Choroid plexus epithelial cell (primary cell): Measurements from ENCODE around the gene ADCYAP1R1.

Experiments
- DNase-seq: peaks from one replicate; pipeline ENCODE4 v3.0.0-alpha.2; 2010; ENCODE audit warnings: low read depth
- H3K4me3 ChIP-seq: 2 replicates; pipeline ENCODE4 v1.5.1; 2011; ENCODE audit warnings: low read depth, mild to moderate bottlenecking, control low read depth, low read length, moderate library complexity
- TF ChIP-seq, protein P1 (sequence below): conservative IDR thresholded peaks from 2 replicates; pipeline ENCODE4 v1.5.1; 2011; ENCODE audit warnings: low read depth, mild to moderate bottlenecking, control low read depth, inconsistent platforms, low read length, moderate library complexity

Gene ADCYAP1R1

DNA sequence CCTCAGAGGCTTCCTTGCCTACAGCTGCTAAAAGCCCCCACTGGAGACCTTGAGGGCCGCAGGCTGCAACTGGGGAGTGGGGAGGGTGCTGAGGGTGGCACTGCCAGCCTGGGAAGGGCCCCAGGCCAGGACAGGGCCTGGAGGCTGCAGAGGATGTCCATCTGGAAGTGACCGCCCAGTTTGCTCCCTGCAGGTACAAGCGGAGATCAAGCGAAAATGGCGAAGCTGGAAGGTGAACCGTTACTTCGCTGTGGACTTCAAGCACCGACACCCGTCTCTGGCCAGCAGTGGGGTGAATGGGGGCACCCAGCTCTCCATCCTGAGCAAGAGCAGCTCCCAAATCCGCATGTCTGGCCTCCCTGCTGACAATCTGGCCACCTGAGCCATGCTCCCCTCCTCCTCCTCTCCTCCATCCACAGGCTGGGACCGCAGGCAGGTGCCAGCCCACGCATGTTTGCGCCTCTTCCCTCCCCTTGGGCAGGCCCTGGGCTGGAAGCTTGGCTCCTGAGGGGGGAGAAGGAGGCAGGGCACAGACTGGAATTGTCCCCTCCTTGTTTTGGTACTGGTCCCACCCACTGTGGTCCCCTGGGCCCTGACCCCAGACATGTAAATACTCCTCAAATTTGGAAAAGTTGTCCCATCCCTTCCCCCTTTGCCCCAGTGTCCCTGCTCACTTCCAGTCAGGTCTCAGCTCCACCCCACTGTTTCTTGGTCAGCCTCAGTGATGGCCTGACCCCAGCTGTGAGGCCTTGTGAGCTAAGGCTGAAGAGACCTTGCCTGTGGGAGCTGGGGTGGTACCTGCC lies 54.4 kb downstream of the ADCYAP1R1 start:
- H3K4me3 ChIP-seq = no peak overlapping the region
- TF ChIP-seq, protein P1, sequence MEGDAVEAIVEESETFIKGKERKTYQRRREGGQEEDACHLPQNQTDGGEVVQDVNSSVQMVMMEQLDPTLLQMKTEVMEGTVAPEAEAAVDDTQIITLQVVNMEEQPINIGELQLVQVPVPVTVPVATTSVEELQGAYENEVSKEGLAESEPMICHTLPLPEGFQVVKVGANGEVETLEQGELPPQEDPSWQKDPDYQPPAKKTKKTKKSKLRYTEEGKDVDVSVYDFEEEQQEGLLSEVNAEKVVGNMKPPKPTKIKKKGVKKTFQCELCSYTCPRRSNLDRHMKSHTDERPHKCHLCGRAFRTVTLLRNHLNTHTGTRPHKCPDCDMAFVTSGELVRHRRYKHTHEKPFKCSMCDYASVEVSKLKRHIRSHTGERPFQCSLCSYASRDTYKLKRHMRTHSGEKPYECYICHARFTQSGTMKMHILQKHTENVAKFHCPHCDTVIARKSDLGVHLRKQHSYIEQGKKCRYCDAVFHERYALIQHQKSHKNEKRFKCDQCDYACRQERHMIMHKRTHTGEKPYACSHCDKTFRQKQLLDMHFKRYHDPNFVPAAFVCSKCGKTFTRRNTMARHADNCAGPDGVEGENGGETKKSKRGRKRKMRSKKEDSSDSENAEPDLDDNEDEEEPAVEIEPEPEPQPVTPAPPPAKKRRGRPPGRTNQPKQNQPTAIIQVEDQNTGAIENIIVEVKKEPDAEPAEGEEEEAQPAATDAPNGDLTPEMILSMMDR = no peak
- no peak for DNase-seq

DNA sequence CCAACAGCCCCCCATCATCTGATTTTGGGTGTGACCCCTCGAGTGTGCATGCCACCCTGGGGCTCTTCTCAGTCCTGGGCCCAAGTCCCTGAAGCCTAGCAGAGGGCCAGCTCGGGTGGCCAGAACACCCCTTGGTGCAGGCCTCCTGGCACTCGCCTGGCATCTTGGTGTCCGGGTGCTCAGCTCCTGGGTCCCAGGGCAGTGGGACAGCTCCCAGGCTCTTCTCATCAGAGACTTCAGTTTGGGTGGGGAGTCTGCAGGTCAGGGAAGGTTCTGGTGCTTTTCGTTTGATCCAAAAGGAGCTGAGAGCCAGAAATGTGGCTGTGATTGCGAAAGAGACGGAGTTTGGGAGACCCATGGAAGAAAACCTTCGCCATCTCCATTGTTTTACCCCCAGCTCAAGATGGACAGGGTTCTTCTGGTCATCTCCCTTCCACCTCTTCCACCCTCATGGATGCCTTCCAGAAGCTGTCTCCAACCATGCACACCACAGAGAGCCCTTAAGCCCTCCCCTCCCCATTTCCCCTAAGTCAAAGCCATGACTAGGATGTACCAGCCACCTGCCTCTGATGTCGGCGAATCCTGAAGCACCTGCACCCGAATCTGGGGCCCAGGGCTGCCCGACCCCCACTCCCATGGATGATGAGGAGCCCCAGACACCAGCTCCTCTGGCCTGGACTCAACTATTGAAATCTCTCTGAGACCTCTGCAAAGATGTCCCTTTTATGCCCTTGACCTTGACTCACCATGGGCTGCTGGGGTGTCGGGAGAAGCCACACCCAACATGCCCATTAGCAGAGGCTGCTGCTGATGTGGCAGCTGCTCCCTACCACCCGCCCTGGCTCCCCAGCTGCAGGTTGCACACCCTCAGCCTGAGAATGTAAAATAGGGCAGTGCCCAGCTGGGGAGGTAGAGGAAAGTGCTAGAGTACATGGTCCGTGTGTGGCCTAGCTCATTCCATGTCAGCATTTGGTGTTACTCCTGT lies 55.3 kb downstream of the ADCYAP1R1 start:
- no peak overlapping the region for H3K4me3 ChIP-seq
- TF ChIP-seq, protein P1 = no peak
- DNase-seq = no peak

DNA sequence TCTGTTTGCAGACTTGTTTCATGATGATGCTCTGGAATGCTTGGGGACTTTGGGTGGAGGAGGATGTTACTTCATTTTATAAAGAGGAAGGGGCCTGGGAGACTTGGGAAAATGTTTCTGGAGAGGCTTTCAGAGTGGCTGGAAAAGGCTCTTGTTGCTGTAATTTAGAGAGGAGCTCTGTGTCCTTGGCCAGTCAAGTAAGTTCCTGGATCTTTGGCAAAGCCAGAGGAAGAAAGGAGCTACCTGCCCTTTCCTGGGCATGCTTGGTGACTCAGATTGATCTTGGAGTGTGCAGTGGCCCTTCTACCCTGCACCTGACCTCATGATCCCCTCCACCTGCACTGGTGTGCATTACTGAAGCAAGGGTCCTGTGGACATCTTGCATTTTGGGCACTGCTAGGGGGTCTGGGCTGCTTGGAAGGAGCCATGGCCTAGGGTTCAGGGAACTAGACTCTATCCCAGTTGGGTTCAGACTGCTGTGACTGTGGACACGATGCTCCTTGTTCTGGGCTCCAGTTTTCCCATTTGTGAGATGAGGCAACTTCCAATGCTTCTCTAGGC lies 56.1 kb downstream of the ADCYAP1R1 start:
- no peak overlapping the region for H3K4me3 ChIP-seq
- TF ChIP-seq, protein P1 = no peak
- no peak for DNase-seq

DNA sequence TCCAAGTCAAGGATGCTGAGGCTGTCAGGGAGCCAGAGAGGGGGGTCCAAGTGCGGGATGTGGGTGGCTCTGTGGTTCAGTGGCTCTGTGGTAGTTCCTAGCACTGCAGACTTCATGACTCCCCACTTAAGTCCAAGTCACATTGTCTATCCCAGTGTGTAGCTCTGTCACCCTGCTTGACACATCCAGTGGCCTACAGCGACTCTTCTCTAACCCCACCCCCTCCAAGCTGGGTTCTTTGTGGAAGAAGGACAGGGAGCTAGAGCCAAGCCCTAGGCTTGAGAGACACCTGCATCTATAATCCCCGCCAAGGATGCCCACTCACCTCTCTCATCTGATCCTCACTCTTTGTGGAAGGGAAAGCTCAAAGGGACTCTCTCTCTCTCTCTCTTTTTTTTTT lies 57.6 kb downstream of the ADCYAP1R1 start:
- H3K4me3 ChIP-seq = no peak overlapping the region
- no peak for DNase-seq
- TF ChIP-seq, protein P1 = no peak

DNA sequence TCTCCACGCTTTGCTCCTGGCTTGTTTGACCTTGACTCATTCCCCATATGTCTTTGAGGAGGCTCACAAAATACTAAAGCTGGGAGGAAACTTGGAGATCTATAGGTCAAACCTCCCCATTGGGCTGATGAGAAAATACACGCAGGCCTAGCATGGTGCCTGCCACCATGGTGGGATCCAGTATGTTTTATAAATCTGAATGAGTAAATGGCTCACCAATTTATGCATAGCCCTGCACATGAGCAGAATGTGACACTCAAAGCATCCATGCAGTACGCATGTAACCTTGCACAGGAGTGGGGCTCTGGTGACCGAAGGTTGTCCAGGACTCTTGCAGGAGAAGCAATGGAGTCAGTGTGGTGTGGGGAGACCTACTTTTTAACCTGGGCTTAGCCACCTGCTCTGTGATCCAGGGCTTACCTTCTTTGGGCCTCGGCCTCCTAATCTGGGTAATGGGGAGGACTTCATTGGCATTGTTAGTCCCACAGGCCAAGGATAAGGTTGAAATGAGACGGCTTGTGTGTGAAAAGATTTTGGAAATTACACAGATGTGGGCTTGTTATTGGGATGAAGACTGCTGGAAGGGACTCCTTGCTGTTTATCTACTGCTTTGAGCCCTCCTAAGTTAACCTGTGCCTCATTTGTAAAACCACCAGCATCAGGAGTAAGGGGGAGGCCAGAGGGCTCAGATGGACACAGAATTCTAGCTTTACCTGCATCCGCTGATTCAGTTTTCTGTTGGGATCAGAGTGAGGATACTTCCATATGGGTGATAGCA lies 58.4 kb downstream of the ADCYAP1R1 start:
- TF ChIP-seq, protein P1 = no peak
- no peak overlapping the region for H3K4me3 ChIP-seq
- DNase-seq = no peak

DNA sequence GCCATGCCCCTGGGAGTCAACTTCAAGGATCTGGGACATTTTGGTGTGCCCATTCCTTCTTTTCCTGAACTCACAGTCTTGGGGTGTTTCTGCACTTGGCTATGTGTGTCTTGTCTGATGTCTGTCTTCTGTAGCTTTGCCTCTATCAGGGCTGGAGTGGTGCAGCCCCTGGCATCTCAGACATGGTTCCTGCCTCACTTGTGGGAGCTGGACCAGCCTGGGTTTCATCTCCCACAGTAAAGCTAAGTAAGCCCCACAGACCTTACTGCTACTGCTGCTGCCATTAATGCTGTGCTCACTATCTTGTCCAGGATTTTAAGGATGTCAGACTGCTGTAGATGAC lies 59.0 kb downstream of the ADCYAP1R1 start:
- TF ChIP-seq, protein P1 = no peak
- H3K4me3 ChIP-seq = no peak overlapping the region
- no peak for DNase-seq
